ENCODE results near the gene GCGR. TPM values are rescaled to one million over a fixed set of nuclear protein-coding genes. Genes with fewer than 3 reads are reported as not detected.

The GCGR gene
- total and polyA plus RNA-seq, 2 of the 13 experiments (the other 11 are each of a cell fraction or from before 2014, with no cell fraction given): 0.04 to 0.13 TPM

GRCh38 chr17:81840826-81841778 lies 37.2 kb downstream of the GCGR start (continued):
- TF ChIP-seq ZBTB34 (CRISPR knock-in tag; IDR thresholded peaks at IDR 0.05) (peak; percentile 78; the same call in 1 of the 2 replicates), ZBTB2 (CRISPR knock-in tag; IDR thresholded peaks at IDR 0.05; ENCODE audit: low read depth) (no peak; the same call in 1 of the 2 replicates), ZNF205 (CRISPR knock-in tag; IDR thresholded peaks at IDR 0.05) (no peak), ATM (IDR thresholded peaks at IDR 0.05; ENCODE audit: borderline replicate concordance) (no peak), HOXA3 (CRISPR knock-in tag; IDR thresholded peaks at IDR 0.05) (no peak), ZNF501 (CRISPR knock-in tag; IDR thresholded peaks at IDR 0.05) (no peak), ZNF503 (CRISPR knock-in tag; IDR thresholded peaks at IDR 0.05) (no peak), ZNF850 (CRISPR knock-in tag; conservative IDR thresholded peaks at IDR 0.05) (no peak), ZNF441 (CRISPR knock-in tag; IDR thresholded peaks at IDR 0.05; ENCODE audit: borderline replicate concordance) (no peak), GFI1 (CRISPR knock-in tag; IDR thresholded peaks at IDR 0.05; ENCODE audit: borderline replicate concordance) (no peak), ZNF883 (CRISPR knock-in tag; IDR thresholded peaks at IDR 0.05; ENCODE audit: not compliant biosample characterization) (no peak), MNT (IDR thresholded peaks at IDR 0.05) (no peak), PREB (CRISPR knock-in tag; IDR thresholded peaks at IDR 0.05) (no peak), CAMTA2 (CRISPR knock-in tag; IDR thresholded peaks at IDR 0.05; ENCODE audit: borderline replicate concordance) (no peak), SMARCC2 (IDR thresholded peaks at IDR 0.05) (no peak), LBX2 (CRISPR knock-in tag; IDR thresholded peaks at IDR 0.05; ENCODE audit: borderline replicate concordance) (no peak), ZNF619 (CRISPR knock-in tag; IDR thresholded peaks at IDR 0.05) (no peak), SKIL (CRISPR knock-in tag; IDR thresholded peaks at IDR 0.05; ENCODE audit: borderline replicate concordance) (no peak)

Measured in HepG2 (cell line).